Measurements from ENCODE around the gene KCNIP4.

DNA sequence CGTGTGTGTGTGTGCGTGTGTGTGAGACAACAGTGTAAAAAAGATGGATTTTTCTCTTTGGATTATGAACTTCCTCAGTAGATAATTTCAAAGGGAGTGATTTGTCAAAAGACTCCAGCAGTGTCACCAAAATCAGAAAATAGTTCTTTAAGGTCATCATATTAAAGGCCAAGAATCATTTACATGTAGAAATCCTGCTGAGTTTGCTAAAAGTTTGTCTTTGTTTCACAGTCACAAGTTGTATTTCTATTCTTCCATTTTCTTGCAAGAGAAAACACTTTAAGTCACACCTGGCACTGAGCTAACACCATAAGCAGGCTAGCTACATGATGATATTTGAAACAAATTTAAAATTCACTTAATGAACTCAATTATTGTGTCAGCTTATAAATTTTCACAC lies 1025.6 kb downstream of the KCNIP4 start:
- TF ChIP-seq CTCF (IDR thresholded peaks at IDR 0.05), result no peak
- TF ChIP-seq POLR2A (IDR thresholded peaks at IDR 0.05), result no peak
